Measurements from ENCODE around the gene OLFM2.

DNA sequence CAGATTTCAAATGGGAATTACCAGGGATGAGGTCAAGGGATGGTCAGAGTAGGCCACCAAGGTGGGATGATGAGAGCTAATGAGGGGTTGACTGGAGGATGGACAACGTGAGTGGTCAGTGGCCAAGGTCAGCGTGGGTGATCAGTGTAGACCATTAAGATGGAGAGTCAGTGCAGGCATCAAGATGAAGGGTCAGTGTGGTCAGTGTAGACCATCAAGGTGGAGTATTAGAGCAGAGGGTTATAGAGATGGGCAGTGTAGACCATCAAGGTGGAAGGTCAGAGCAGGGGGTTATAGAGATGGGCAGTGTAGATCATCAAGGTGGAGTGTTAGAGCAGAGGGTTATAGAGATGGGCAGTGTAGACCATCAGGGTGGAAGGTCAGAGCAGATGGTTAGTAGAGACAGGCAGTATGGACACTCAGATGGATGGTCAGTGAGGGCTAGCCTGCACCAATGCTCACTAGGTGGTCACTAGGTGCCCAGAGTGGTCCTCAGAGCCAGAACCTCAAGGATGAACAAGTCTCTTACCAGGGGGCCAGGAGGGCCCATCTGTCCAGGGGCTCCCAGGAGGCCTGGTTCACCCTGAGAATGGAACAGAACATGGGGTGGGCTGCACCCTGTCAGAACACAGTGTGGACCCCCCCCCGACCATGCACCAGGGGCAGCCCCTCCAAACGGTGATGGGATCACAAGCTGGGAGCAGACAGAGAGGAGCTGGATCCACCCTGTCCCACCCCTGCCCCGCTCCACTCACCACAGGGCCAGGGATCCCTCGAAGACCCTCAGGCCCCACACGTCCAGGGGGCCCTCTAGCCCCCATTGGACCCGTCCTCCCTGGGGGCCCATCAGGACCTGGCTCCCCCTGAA, 32.7 kb upstream of the OLFM2 start:
- TF ChIP-seq POLR2AphosphoS5 (IDR thresholded peaks at IDR 0.05) (no peak), POLR2A (IDR thresholded peaks at IDR 0.05) (no peak)
- TF ChIP-seq, protein P1, sequence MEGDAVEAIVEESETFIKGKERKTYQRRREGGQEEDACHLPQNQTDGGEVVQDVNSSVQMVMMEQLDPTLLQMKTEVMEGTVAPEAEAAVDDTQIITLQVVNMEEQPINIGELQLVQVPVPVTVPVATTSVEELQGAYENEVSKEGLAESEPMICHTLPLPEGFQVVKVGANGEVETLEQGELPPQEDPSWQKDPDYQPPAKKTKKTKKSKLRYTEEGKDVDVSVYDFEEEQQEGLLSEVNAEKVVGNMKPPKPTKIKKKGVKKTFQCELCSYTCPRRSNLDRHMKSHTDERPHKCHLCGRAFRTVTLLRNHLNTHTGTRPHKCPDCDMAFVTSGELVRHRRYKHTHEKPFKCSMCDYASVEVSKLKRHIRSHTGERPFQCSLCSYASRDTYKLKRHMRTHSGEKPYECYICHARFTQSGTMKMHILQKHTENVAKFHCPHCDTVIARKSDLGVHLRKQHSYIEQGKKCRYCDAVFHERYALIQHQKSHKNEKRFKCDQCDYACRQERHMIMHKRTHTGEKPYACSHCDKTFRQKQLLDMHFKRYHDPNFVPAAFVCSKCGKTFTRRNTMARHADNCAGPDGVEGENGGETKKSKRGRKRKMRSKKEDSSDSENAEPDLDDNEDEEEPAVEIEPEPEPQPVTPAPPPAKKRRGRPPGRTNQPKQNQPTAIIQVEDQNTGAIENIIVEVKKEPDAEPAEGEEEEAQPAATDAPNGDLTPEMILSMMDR (IDR thresholded peaks at IDR 0.05) = no peak

All from breast epithelium (tissue), 3 donors.